Gastroesophageal sphincter (tissue), 4 donors: ENCODE data around the gene RLN1. TPM values are rescaled to one million over a fixed set of nuclear protein-coding genes. Genes with fewer than 3 reads are reported as not detected.
"Not testable (repeated sequence)": the region's sequence is repeated elsewhere in the genome, so short reads cannot be mapped to it uniquely, and the experiment has no call there.

ENCODE experiments used
- ATAC-seq: fragments of 150-250 bp; one replicate; pipeline ENCODE4 v1.9.1; 2016; ENCODE audit warnings: mild to moderate bottlenecking, moderate library complexity
- H3K27ac ChIP-seq, 4 donors: fragments of 200-600 bp; sonication (generic) in 3 of 4; 1 replicate in 3 of 4; 2 replicates in 1 of 4; pipeline ENCODE4 v1.5.1; 2016 to 2019
- H3K27me3 ChIP-seq: fragments of 200-600 bp; sonication (generic); one replicate; pipeline ENCODE4 v1.5.1; 2019
- H3K36me3 ChIP-seq, 2 donors: fragments of 200-600 bp; sonication (generic); one replicate each; pipeline ENCODE4 v1.5.1; 2019; ENCODE audit warnings: control low read depth in 1 of 2
- H3K4me1 ChIP-seq, 3 donors: fragments of 200-600 bp; sonication (generic); 1 replicate in 2 of 3; 2 replicates in 1 of 3; pipeline ENCODE4 v1.5.1; 2016 to 2019; ENCODE audit warnings: control low read depth in 2 of 3
- H3K4me3 ChIP-seq, 2 donors: fragments of 200-600 bp; sonication (generic); one replicate each; pipeline ENCODE4 v1.5.1; 2019; ENCODE audit warnings: mild to moderate bottlenecking in 1 of 2, moderate library complexity in 1 of 2
- H3K9me3 ChIP-seq, 3 donors: fragments of 200-600 bp; sonication (generic); one replicate each; pipeline ENCODE4 v1.5.1; 2017 to 2019; ENCODE audit warnings: control low read depth in 2 of 3
- EP300 ChIP-seq: sonication (generic); formaldehyde crosslinking; IDR thresholded peaks from one replicate; pipeline ENCODE4 v1.6.1; 2017; ENCODE audit warnings: antibody characterized with exemption, mild to moderate bottlenecking
- POLR2A ChIP-seq, 2 donors: fragments of 450-650 bp; IDR thresholded peaks; one replicate each; pipeline ENCODE4 v1.6.1; 2017; ENCODE audit warnings: antibody characterized with exemption in 2 of 2, mild to moderate bottlenecking in 2 of 2, moderate library complexity in 1 of 2
- POLR2AphosphoS5 ChIP-seq: sonication (generic); formaldehyde crosslinking; IDR thresholded peaks from one replicate; pipeline ENCODE4 v1.6.1; 2017; ENCODE audit warnings: antibody characterized with exemption
- WGBS, 2 donors: methylation state at CpG; one replicate each; pipeline ENCODE4 v1.1.5; 2018; ENCODE audit warnings: low coverage in 1 of 2; 5-methylcytosine and 5-hydroxymethylcytosine counted together
- total RNA-seq, 4 donors: library from RNA; depleted of rRNA; stranded (reverse); fragments of >200 nt; gene quantifications; one replicate each; pipeline ENCODE4 v1.1.0, GENCODE V29; 2016
- TF ChIP-seq, protein P1 (sequence below), 4 experiments: fragments of 200-600 bp in 2 of 4; fragments of 450-650 bp in 2 of 4; sonication (generic) in 1 of 4; IDR thresholded peaks; one replicate each; pipeline ENCODE4 v1.5.1; 2017 to 2019; ENCODE audit warnings: antibody characterized with exemption in 4 of 4, mild to moderate bottlenecking in 2 of 4, moderate library complexity in 2 of 4

The RLN1 gene, protein sequence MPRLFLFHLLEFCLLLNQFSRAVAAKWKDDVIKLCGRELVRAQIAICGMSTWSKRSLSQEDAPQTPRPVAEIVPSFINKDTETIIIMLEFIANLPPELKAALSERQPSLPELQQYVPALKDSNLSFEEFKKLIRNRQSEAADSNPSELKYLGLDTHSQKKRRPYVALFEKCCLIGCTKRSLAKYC
- total RNA-seq = not detected

GRCh38 chr9:5338992-5339981 lies at the start of gene RLN1:
TSS of gene RLN1 (minus strand) at chr9:5339876. CDS start at chr9:5339746, 130 bp downstream.
- H3K27me3 ChIP-seq, H3K4me1 ChIP-seq, H3K27ac ChIP-seq, H3K36me3 ChIP-seq, H3K4me3 ChIP-seq, H3K9me3 ChIP-seq: not testable (repeated sequence)
- WGBS, 2 donors = 16 to 50% methylated on average over 7 to 9 of the region's 50 CpGs
- ATAC-seq = peak; percentile 97

- H3K9me3 ChIP-seq = no peaks in the 10 kb centered on the region
- 28 to 60% methylated on average over 2 to 3 of the region's 3 CpGs for WGBS, 2 donors
- H3K27ac ChIP-seq = no peak overlapping the region
- no peak overlapping the region for H3K4me3 ChIP-seq
- peaks cover 0 to 6% of the 10 kb centered on the region in 2 donors for H3K36me3 ChIP-seq
- no peak for ATAC-seq
- H3K4me1 ChIP-seq = peaks cover 0 to 8% (median 0%) of the 10 kb centered on the region in 3 donors
- no peaks in the 10 kb centered on the region for H3K27me3 ChIP-seq
- TF ChIP-seq POLR2A (IDR thresholded peaks at IDR 0.05) (no peak), EP300 (no peak), POLR2AphosphoS5 (no peak)
- TF ChIP-seq, protein P1, sequence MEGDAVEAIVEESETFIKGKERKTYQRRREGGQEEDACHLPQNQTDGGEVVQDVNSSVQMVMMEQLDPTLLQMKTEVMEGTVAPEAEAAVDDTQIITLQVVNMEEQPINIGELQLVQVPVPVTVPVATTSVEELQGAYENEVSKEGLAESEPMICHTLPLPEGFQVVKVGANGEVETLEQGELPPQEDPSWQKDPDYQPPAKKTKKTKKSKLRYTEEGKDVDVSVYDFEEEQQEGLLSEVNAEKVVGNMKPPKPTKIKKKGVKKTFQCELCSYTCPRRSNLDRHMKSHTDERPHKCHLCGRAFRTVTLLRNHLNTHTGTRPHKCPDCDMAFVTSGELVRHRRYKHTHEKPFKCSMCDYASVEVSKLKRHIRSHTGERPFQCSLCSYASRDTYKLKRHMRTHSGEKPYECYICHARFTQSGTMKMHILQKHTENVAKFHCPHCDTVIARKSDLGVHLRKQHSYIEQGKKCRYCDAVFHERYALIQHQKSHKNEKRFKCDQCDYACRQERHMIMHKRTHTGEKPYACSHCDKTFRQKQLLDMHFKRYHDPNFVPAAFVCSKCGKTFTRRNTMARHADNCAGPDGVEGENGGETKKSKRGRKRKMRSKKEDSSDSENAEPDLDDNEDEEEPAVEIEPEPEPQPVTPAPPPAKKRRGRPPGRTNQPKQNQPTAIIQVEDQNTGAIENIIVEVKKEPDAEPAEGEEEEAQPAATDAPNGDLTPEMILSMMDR (IDR thresholded peaks at IDR 0.05) = no peak
These were observed 49.5 kb upstream of the RLN1 start for GRCh38 chr9:5389109-5389732.

GRCh38 chr9:5388026-5388819 lies 48.5 kb upstream of the RLN1 start:
- TF ChIP-seq, protein P1 (IDR thresholded peaks at IDR 0.05) = no peak
- TF ChIP-seq POLR2AphosphoS5 (no peak), POLR2A (IDR thresholded peaks at IDR 0.05) (no peak), EP300 (no peak)
- WGBS, 2 donors = 76 to 90% methylated on average over 5 of the region's 5 CpGs

DNA sequence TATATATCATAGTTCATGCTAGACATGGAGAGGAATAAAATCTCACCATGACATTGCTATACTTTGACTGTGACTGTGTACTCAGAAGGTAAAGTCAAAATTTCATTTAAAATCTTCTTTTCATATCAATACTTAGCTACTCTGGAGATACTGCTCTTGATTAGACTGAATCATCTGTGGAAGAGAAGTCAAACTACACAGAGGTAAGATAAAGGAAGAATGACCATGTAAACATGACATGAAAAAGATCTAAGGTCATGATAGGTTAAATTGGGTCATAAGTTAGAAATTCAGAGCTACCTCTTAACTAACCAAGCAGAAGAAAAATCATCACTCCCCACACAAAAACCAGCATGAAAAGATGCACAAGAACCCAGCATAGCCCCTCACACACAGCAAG lies 44.8 kb upstream of the RLN1 start:
- Histone ChIP-seq H3K27me3 (no peaks in the 10 kb centered on the region), H3K36me3 (peaks cover 0 to 20% of the 10 kb centered on the region in 2 donors), H3K9me3 (no peaks in the 10 kb centered on the region), H3K27ac (no peak overlapping the region), H3K4me1 (peaks cover 0 to 8% (median 0%) of the 10 kb centered on the region in 3 donors), H3K4me3 (no peak overlapping the region)
- TF ChIP-seq EP300 (no peak), POLR2A (IDR thresholded peaks at IDR 0.05) (no peak), POLR2AphosphoS5 (no peak)
- TF ChIP-seq, protein P1 (IDR thresholded peaks at IDR 0.05) = no peak
- no peak for ATAC-seq

More at GRCh38 chr9:5388026-5388819, 48.5 kb upstream of the RLN1 start:
- peaks cover 0 to 8% (median 0%) of the 10 kb centered on the region in 3 donors for H3K4me1 ChIP-seq
- H3K27me3 ChIP-seq = no peaks in the 10 kb centered on the region
- H3K27ac ChIP-seq = no peak overlapping the region
- ATAC-seq = no peak
- H3K9me3 ChIP-seq = no peaks in the 10 kb centered on the region
- no peak overlapping the region for H3K4me3 ChIP-seq
- peaks cover 0 to 6% of the 10 kb centered on the region in 2 donors for H3K36me3 ChIP-seq

GRCh38 chr9:5382479-5382878 lies 42.8 kb upstream of the RLN1 start:
- H3K9me3 ChIP-seq = no peaks in the 10 kb centered on the region
- no peak overlapping the region for H3K4me3 ChIP-seq
- 67 to 73% methylated on average over 3 of the region's 3 CpGs for WGBS, 2 donors
- peaks cover 0 to 8% (median 0%) of the 10 kb centered on the region in 3 donors for H3K4me1 ChIP-seq
- TF ChIP-seq POLR2A (IDR thresholded peaks at IDR 0.05) (no peak), POLR2AphosphoS5 (no peak), EP300 (no peak)
- TF ChIP-seq, protein P1 (IDR thresholded peaks at IDR 0.05) = no peak
- no peak overlapping the region for H3K27ac ChIP-seq
- peaks cover 0 to 25% of the 10 kb centered on the region in 2 donors for H3K36me3 ChIP-seq
- no peak for ATAC-seq
- H3K27me3 ChIP-seq = no peaks in the 10 kb centered on the region
